ENCODE results near the gene GRM7.

DNA sequence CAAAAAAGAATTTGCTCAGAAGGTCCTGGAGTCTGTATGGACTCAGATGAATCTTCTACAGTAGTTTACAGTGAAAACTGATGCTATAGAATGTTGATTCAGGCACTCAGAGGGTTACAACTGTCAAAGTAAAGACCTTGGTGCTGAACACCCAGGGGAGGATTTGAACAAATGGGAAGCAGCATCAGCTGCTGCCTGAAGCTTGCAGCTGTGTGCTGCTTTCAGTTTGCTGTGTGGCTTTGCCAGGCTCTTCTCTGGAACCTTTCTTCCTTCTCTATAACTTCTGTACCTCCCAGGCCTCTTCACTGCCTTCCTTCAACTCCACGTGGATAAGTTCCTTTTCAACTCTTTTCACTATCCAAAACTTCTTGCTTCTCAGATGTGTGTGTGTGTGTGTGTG, 214.2 kb downstream of the GRM7 start:
- TF ChIP-seq, protein P1, sequence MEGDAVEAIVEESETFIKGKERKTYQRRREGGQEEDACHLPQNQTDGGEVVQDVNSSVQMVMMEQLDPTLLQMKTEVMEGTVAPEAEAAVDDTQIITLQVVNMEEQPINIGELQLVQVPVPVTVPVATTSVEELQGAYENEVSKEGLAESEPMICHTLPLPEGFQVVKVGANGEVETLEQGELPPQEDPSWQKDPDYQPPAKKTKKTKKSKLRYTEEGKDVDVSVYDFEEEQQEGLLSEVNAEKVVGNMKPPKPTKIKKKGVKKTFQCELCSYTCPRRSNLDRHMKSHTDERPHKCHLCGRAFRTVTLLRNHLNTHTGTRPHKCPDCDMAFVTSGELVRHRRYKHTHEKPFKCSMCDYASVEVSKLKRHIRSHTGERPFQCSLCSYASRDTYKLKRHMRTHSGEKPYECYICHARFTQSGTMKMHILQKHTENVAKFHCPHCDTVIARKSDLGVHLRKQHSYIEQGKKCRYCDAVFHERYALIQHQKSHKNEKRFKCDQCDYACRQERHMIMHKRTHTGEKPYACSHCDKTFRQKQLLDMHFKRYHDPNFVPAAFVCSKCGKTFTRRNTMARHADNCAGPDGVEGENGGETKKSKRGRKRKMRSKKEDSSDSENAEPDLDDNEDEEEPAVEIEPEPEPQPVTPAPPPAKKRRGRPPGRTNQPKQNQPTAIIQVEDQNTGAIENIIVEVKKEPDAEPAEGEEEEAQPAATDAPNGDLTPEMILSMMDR (IDR thresholded peaks at IDR 0.05 in 2 of 3, conservative IDR thresholded peaks at IDR 0.05 in 1 of 3; ENCODE audit: insufficient read depth in 2 of 3, low read depth in 1 of 3, low read length in 3 of 3) = no peak
- TF ChIP-seq NFATC3 (IDR thresholded peaks at IDR 0.05) = no peak
- TF ChIP-seq, protein P2, sequence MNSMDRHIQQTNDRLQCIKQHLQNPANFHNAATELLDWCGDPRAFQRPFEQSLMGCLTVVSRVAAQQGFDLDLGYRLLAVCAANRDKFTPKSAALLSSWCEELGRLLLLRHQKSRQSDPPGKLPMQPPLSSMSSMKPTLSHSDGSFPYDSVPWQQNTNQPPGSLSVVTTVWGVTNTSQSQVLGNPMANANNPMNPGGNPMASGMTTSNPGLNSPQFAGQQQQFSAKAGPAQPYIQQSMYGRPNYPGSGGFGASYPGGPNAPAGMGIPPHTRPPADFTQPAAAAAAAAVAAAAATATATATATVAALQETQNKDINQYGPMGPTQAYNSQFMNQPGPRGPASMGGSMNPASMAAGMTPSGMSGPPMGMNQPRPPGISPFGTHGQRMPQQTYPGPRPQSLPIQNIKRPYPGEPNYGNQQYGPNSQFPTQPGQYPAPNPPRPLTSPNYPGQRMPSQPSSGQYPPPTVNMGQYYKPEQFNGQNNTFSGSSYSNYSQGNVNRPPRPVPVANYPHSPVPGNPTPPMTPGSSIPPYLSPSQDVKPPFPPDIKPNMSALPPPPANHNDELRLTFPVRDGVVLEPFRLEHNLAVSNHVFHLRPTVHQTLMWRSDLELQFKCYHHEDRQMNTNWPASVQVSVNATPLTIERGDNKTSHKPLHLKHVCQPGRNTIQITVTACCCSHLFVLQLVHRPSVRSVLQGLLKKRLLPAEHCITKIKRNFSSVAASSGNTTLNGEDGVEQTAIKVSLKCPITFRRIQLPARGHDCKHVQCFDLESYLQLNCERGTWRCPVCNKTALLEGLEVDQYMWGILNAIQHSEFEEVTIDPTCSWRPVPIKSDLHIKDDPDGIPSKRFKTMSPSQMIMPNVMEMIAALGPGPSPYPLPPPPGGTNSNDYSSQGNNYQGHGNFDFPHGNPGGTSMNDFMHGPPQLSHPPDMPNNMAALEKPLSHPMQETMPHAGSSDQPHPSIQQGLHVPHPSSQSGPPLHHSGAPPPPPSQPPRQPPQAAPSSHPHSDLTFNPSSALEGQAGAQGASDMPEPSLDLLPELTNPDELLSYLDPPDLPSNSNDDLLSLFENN (IDR thresholded peaks at IDR 0.05; ENCODE audit: low read depth in 2 of 2, low read length in 2 of 2) = no peak
- TF ChIP-seq, protein P3, sequence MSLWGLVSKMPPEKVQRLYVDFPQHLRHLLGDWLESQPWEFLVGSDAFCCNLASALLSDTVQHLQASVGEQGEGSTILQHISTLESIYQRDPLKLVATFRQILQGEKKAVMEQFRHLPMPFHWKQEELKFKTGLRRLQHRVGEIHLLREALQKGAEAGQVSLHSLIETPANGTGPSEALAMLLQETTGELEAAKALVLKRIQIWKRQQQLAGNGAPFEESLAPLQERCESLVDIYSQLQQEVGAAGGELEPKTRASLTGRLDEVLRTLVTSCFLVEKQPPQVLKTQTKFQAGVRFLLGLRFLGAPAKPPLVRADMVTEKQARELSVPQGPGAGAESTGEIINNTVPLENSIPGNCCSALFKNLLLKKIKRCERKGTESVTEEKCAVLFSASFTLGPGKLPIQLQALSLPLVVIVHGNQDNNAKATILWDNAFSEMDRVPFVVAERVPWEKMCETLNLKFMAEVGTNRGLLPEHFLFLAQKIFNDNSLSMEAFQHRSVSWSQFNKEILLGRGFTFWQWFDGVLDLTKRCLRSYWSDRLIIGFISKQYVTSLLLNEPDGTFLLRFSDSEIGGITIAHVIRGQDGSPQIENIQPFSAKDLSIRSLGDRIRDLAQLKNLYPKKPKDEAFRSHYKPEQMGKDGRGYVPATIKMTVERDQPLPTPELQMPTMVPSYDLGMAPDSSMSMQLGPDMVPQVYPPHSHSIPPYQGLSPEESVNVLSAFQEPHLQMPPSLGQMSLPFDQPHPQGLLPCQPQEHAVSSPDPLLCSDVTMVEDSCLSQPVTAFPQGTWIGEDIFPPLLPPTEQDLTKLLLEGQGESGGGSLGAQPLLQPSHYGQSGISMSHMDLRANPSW (CRISPR knock-in tag; IDR thresholded peaks at IDR 0.05) = no peak
- TF ChIP-seq EP300 (IDR thresholded peaks at IDR 0.05; ENCODE audit: low read length) = no peak
- TF ChIP-seq ZNF311 (CRISPR knock-in tag; IDR thresholded peaks at IDR 0.05) = no peak
- no peak for TF ChIP-seq POLR2AphosphoS5 (IDR thresholded peaks at IDR 0.05; ENCODE audit: control insufficient read depth, insufficient read depth, low read depth, low read length)
- no peak for TF ChIP-seq KAT7 (CRISPR knock-in tag; IDR thresholded peaks at IDR 0.05; ENCODE audit: borderline replicate concordance)
- no peak for TF ChIP-seq MAFK (IDR thresholded peaks at IDR 0.05; ENCODE audit: low read length)
- no peak for TF ChIP-seq XRCC5 (IDR thresholded peaks at IDR 0.05; ENCODE audit: low read depth, low read length)
- TF ChIP-seq, protein P4, sequence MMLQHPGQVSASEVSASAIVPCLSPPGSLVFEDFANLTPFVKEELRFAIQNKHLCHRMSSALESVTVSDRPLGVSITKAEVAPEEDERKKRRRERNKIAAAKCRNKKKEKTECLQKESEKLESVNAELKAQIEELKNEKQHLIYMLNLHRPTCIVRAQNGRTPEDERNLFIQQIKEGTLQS (IDR thresholded peaks at IDR 0.05) = no peak
- TF ChIP-seq, protein P4 (CRISPR knock-in tag; conservative IDR thresholded peaks at IDR 0.05) = no peak

All from K562 (cell line).